ENCODE results near the gene ADAMTS16.
"Not testable (repeated sequence)": the region's sequence is repeated elsewhere in the genome, so short reads cannot be mapped to it uniquely, and the experiment has no call there.

ADAMTS16 gene

GRCh38 chr5:5139777-5140478, at the start of gene ADAMTS16:
Gene ADAMTS16, plus strand, starts transcription at chr5:5140330. Its CDS starts 138 bp downstream, at chr5:5140468.
- DNase-seq (ENCODE audit: low read depth in 2 of 2), result no peak

- no peak for DNase-seq (ENCODE audit: low read depth in 2 of 2)
Measured at GRCh38 chr5:5092149-5092548, 48.0 kb upstream of the ADAMTS16 start.

- DNase-seq (ENCODE audit: low read depth in 2 of 2), result no peak
Measured at GRCh38 chr5:5100635-5101034, 39.5 kb upstream of the ADAMTS16 start.

- no peak for DNase-seq (ENCODE audit: low read depth in 2 of 2)
Measured at GRCh38 chr5:5101676-5102075, 38.5 kb upstream of the ADAMTS16 start.

- no peak for DNase-seq (ENCODE audit: low read depth in 2 of 2)
Measured at GRCh38 chr5:5103245-5103644, 36.9 kb upstream of the ADAMTS16 start.

GRCh38 chr5:5104550-5104949, 35.6 kb upstream of the ADAMTS16 start:
- DNase-seq (ENCODE audit: low read depth in 2 of 2), result no peak

GRCh38 chr5:5105531-5105930, 34.6 kb upstream of the ADAMTS16 start:
- DNase-seq (ENCODE audit: low read depth in 2 of 2), result no peak

GRCh38 chr5:5116956-5117355, 23.2 kb upstream of the ADAMTS16 start:
- no peak for DNase-seq (ENCODE audit: low read depth in 2 of 2)

GRCh38 chr5:5122776-5123175, 17.4 kb upstream of the ADAMTS16 start:
- DNase-seq (ENCODE audit: low read depth in 2 of 2), result no peak

- no peak for DNase-seq (ENCODE audit: low read depth in 2 of 2)
Measured at GRCh38 chr5:5124231-5124630, 15.9 kb upstream of the ADAMTS16 start.

- DNase-seq (ENCODE audit: low read depth in 2 of 2), result no peak
Measured at GRCh38 chr5:5126444-5126843, 13.7 kb upstream of the ADAMTS16 start.

- DNase-seq (ENCODE audit: low read depth in 2 of 2), result no peak
Measured at GRCh38 chr5:5128766-5129165, 11.4 kb upstream of the ADAMTS16 start.

- no peak for DNase-seq (ENCODE audit: low read depth in 2 of 2)
Measured at GRCh38 chr5:5132234-5132633, 7.9 kb upstream of the ADAMTS16 start.

GRCh38 chr5:5132693-5133295, 7.3 kb upstream of the ADAMTS16 start:
- DNase-seq (ENCODE audit: low read depth in 2 of 2), result no peak

GRCh38 chr5:5134107-5134506, 6.0 kb upstream of the ADAMTS16 start:
- DNase-seq (ENCODE audit: low read depth in 2 of 2), result no peak

GRCh38 chr5:5135957-5136676, 4.0 kb upstream of the ADAMTS16 start:
- no peak for DNase-seq (ENCODE audit: low read depth in 2 of 2)

GRCh38 chr5:5137851-5138250, 2.3 kb upstream of the ADAMTS16 start:
- not testable (repeated sequence) for DNase-seq (ENCODE audit: low read depth in 2 of 2)

- DNase-seq (ENCODE audit: low read depth in 2 of 2), result no peak
Measured at GRCh38 chr5:5139336-5139776, 774 bp upstream of the ADAMTS16 start.

- DNase-seq (ENCODE audit: low read depth in 2 of 2), result no peak
Measured at GRCh38 chr5:5140479-5141338, 579 bp downstream of the ADAMTS16 start.

GRCh38 chr5:5141339-5141599, 1.1 kb downstream of the ADAMTS16 start:
- no peak for DNase-seq (ENCODE audit: low read depth in 2 of 2)

- peak; percentile 37 to 50 for DNase-seq (ENCODE audit: low read depth in 2 of 2)
Measured at GRCh38 chr5:5141625-5142525, 1.7 kb downstream of the ADAMTS16 start.

All from stimulated activated CD4-positive, alpha-beta T cell treated with anti-CD3 and anti-CD28 coated beads, Interleukin-4, amount 100 ng/mL, for 48 hours (primary cell).